ENCODE results near the gene C1orf74.
A peak's percentile ranks its signal among the peaks of the same experiment; 100 is the strongest.

The C1orf74 gene

DNA sequence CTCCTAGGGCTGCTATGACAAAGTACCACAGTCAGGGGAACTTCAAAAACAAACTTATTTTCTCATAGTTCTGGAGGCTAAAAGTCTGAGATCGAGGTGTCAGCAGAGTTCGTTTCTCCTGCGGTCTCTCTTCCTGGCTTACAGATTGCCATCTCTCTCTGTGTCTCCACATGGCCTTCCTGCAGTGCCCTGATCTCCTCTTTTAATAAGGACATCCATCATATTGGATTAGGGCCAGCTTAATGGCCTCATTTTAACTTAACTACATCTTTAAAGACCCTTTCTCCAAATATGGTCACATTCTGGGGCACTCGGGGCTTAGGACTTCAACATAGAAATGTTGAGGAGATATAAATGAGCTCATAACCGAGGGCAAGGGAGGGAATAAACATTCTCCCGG, 12.2 kb downstream of the C1orf74 start:
- no peak for DNase-seq (ENCODE audit: extremely low read depth in 1 of 2, low read depth in 1 of 2)

DNA sequence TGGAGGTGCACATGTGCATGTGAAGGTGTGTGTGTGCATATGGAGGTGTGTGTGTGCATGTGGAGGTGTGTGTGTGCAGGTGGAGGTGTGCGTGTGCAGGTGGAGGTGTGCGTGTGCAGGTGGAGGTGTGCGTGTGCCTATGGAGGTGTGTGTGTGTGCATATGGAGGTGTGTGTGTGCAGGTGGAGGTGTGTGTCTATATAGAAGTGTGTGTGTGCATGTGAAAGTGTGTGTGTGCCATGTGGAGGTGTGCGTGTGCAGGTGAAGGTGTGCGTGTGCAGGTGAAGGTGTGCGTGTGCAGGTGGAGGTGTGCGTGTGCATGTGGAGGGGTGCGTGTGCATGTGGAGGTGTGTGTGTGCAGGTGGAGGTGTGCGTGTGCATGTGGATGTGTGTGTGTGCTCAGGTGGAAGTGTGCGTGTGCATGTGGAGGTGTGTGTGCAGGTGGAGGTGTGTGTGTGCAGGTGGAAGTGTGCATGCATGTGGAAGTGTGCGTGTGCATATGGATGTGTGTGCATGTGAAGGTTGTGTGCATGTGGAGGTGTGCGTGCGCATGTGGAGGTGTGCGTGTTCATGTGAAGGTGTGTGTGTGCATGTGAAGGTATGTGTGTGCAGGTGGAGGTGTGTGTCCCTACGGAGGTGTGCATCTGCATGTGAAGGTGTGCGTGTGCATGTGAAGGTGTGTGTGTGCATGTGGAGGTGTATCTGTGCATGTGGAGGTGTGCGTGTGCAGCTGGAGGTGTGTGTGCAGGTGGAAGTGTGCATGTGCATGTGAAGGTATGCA, 13.5 kb downstream of the C1orf74 start:
- no peak for DNase-seq (ENCODE audit: extremely low read depth in 1 of 2, low read depth in 1 of 2)

DNA sequence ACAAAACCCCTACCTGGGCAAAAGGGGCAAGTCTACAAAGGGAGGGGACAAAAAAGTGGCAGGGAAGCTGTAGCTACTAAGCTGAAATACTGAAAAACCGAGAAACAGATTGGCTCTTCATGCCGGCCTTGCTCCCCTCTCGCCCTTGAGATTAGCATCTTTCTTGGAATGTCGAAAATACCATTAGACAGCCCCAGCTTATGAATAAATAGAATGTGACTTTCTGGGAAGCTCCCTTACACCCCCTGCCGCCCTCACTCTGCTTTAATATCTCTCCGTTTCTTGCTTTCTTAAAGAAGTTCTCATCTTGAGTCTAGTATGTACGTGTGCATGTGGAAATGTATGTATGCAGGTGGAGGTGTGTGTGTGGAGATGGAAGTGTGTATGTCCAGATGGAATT, 14.4 kb downstream of the C1orf74 start:
- no peak for DNase-seq (ENCODE audit: extremely low read depth in 1 of 2, low read depth in 1 of 2)

DNA sequence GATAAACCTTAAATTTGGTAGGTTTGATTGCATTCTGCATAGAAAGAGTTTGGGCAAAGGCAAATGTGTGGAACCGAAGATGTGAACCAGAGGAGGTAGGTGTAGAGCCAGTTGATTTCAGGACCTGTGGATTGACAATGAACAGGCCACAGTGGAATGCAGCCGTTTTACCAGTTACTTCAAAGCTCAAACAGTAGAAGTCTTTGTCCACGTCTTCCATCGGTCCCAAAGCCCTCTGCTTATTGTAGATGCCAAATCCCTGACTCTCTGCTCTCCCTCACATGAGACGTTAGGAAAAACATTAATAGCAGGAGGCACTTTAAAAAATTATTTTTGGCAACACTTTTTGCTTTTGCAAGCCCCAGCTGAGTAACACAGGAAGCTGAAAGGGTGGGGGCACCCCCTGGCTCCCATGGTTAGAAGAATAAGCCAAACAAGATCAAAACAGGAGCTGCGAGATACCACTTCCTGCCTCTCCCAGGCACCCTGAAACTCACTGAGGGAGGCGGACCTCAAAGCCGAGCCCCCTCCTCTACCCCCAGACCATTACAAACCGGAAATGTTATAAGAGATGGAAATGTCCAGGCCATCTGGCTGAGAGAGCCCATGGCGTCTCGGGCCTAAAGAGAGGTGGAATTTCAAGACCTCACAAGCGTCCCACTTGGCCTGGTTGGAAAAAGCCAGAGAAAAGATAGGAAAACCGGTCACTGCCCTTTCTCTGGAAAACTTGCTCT, 15.0 kb downstream of the C1orf74 start:
- DNase-seq (ENCODE audit: extremely low read depth in 1 of 2, low read depth in 1 of 2), result peak in 1 of 2 donors; percentile 51

DNA sequence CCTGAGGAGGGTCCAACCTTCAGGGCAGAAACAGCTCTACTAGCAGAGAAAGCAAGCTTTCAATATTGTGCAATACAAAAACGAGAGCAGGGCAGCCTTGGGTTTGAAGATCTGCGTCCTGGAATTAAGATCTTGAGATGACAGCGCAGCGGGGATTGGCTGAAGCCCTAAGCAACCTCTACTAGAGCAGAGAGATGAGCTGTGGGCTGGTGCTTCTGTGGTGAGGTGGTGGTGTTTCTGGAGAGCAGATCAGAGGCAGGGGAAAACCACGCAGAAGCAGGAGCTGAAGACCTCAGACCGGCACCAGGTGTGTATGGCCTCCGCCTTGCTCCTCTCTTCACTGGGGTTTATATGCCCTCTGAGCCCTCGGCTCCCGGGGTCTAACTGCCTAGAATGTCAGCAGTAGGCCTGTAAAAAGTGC, 16.0 kb downstream of the C1orf74 start:
- DNase-seq (ENCODE audit: extremely low read depth in 1 of 2, low read depth in 1 of 2), result peak; percentile 56 to 59

DNA sequence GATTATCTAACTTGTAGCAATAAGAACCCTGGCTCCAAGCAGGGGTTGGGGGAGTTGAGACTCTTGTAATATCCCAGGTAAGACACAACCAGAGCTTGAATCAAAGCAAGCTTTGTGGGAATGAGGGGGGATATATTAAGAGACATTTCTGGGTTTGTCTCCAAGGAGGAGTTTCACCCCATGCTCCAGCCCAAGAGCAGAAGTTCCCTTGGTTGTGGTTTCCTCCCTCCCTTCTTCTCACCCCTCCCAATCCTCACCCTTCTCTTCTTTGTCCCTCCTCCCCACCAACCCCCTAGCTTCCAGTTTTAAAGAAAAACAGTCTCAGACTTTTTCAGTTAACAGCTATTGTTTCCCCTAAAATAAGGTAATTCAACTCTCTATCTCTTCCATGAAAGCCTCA, 16.7 kb downstream of the C1orf74 start:
- DNase-seq (ENCODE audit: extremely low read depth in 1 of 2, low read depth in 1 of 2), result no peak

DNA sequence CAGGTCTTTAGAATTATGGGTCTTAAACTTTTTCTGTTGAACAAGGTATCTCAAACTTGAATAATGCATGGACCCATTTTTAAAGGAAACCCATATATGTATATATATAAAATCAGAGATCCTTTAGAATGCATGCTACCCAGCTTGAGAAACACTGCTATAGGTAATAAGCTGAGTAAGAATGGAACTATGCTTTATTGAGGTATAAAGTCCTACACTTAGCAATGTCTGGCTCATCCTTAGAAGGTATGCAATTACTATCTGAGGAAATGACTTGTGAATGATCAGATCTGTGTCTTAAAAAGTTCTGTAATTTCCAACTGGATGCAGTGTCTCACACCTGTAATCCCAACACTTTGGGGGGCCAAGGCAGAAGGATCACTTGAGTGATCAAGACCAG, 17.3 kb downstream of the C1orf74 start:
- DNase-seq (ENCODE audit: extremely low read depth in 1 of 2, low read depth in 1 of 2), result no peak

DNA sequence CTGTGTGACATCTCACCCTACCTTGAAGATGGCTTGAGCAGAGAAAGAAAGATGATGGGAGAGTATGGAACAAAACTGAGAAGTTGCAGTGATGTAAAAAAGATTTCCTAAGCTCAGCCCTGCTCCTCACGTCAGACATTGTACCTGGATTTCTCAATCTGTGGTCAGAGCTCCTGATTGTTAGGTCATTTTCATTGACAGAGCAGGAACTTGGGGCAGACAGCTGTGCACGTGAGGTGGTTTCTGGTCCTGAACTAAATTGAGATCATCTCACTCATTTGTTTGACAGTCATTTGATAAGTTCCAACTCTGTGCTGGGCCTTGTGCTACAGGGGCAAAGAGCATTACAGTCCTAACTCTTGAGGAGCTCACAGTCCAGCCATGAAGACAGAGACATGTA, 18.3 kb downstream of the C1orf74 start:
- no peak for DNase-seq (ENCODE audit: extremely low read depth in 1 of 2, low read depth in 1 of 2)

DNA sequence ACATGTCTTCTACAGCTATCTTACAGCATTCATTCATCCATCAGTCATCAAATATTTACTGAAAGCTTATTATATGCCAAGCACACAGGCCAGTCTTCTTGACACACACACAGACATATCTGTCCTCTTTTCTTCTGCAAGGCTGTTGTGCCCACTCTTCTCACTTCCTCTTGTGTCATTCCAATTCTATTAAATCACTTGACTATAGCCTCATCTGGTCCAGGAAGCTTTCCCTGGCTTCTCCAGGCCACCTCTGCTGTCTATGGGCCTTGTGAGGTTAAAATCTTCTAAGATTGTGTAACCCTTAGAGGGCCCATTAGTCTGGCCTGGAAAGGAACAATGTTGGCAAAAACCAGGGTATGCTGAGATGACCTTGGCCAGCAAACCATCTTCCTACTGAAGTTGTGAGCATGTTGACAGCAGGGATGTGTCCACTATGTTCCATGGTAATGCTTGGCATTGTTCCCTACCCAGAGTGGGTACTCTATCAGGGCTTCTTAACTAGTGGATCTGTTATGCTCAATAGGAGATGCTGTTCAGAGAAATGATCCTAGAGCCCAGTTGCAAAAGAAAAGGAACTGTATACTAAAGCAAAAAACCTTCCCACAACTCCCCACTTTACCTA, 23.2 kb downstream of the C1orf74 start:
- DNase-seq (ENCODE audit: extremely low read depth in 1 of 2, low read depth in 1 of 2), result no peak

DNA sequence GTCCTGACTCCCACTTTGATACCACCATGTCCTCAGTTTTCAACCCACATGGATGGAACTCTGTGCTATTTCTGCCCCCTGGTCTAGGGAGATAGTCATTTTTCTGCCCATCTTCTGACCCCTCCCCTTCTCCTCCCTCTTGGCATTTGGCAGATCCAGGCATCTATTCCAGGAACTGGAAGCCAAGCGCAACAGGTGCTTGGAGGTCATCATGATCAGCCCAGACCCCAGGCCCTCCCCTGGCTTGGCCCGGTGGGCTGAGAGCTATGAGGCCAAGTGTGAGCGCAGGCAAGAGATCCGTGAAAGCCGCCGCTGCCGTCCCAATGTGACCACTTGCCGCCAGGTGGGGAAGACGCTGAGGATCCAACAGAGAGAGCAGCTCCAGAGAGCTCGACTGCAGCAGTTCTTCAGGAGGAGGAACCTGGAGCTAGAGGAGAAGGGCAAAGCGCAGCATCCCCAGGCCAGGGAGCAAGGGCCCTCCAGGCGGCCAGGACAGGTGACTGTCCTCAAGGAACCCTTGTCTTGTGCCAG, 24.5 kb downstream of the C1orf74 start:
- no peak for DNase-seq (ENCODE audit: extremely low read depth in 1 of 2, low read depth in 1 of 2)

DNA sequence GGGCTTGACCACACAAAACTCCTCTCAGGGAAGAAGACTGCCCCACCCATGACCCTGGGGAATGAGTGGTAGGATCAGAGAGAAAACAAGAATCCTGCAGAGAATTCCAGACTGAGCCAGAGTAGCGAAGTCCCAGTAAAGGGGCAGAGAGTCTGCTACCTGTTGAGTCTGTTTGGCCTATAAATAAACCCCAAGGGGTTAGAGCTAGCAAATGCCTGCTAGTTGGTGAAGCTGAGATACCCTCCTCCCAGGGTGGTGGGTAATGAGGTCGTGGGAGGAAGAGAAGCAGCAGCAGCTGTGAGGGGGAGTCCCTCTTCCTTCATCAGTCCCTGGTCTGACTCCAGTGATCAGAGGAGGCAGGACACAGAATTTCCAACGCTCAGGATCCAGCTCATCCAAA, 26.0 kb downstream of the C1orf74 start:
- DNase-seq (ENCODE audit: extremely low read depth in 1 of 2, low read depth in 1 of 2), result no peak

DNA sequence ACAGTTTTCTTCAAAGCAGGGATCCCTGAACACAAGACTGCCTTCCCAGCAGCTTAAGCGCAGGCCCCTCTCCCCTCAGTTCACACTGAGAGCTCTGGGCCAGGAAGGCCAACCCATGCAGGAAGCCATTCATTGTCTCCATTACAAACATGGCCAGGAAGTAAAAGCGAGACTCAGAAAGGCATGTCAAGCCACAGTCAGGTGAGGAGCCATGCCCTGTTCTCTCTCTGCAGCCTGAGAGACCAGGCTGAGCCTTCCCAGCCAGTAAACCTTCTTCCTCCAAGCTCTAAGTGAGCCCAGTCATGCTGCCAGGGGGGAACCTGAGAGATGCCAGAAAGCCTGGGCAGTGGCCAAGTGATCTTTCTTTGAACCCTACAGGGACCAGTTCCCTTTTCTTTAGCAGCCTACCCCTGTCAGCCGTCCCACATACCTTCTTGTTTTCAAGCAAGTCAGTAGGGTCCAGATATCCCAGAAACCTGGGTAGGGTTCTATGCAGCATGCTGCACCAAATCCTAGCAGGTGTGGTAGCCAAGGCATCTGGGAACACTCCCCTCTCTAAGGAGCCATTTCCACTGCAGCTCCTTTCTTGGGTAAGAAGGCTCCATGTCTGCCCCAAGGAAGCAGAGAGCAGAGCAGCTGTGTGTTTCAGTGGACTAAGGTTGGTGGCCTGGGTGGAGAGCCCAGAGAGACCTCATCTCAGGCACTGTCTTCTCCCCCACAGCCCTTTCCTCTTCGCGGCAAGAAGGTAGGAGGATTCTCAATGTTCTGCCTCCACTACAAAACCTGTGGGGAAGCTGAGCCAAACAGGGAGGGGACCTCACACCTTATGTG, 27.5 kb downstream of the C1orf74 start:
- DNase-seq (ENCODE audit: extremely low read depth in 1 of 2, low read depth in 1 of 2), result no peak

DNA sequence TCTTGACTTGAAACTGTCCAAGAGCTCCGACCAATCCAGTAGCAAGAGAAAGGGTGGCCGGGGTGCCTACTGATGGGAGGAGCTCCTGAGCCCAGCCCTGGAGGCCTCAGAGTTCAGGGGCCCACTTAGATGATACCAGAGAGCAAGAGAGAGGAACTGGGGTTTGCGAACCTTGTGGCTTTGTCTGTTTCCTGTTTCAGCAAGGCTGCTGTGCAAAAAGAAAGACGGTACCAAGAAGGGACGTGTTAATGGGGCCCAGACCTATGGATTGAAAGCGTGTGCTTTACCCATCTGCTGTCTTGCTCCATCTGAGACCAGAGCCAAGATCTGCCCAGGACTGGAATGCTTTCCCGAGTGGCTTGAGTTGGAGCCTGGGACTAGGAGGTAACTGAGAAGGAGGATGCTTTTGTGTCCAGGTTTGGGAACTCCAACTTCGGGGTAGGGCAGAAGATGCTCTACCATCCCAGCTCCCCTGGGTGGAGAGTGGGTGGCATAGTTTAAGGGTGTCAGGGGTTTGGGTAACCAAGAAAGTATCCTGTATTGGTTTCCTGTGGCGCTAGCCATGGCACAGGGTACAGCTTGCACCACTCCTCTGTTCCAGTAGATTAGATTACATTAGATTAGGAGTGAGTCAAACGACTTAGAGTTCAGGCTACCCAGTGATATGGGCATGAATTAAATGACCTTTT, 28.3 kb downstream of the C1orf74 start, which contains the start of gene TRAF3IP3:
TSS of gene TRAF3IP3 (plus strand) at position 128 of the 689 bp plus-strand sequence. CDS start 3,987 bp downstream, outside the sequence.
- peak in 1 of 2 donors; percentile 52 for DNase-seq (ENCODE audit: extremely low read depth in 1 of 2, low read depth in 1 of 2)

DNA sequence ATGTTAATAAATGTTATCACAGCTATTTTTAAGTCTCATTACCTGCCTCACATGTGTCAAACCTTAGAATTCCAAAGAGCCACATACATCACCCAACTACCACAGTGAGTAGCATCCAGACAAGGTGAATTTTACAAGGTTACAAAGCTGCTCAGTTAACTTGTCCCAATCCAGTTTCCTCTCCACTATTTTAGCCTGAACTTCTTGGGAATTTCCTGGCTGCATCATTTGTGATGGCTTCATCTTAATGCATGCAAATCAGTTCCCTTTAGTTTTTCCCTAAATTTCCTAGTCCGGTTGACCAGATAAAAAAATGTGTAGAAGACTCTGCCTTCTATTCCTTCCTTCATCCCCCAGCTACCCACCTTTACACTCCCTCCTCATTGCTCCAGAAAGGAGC, 29.1 kb downstream of the C1orf74 start:
- DNase-seq (ENCODE audit: extremely low read depth in 1 of 2, low read depth in 1 of 2), result no peak

DNA sequence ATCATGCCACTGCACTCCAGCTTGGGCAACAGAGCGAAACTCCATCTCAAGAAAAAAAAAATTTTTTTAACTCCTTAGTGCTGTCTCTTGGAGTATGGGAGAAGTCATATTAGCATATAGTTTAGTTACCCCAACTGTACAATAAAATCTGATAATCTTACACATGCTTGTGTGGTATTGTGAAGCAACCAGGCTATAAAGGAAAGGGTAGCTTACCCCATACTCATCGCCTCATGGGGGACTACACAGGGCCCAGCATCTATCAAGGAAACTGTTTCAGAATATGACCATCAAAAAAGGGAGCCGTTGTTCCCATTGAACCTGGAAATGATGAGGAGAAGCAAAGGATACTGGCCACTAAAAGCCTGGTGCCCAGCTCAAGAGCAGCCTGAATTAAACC, 31.5 kb downstream of the C1orf74 start:
- no peak for DNase-seq (ENCODE audit: extremely low read depth in 1 of 2, low read depth in 1 of 2)

DNA sequence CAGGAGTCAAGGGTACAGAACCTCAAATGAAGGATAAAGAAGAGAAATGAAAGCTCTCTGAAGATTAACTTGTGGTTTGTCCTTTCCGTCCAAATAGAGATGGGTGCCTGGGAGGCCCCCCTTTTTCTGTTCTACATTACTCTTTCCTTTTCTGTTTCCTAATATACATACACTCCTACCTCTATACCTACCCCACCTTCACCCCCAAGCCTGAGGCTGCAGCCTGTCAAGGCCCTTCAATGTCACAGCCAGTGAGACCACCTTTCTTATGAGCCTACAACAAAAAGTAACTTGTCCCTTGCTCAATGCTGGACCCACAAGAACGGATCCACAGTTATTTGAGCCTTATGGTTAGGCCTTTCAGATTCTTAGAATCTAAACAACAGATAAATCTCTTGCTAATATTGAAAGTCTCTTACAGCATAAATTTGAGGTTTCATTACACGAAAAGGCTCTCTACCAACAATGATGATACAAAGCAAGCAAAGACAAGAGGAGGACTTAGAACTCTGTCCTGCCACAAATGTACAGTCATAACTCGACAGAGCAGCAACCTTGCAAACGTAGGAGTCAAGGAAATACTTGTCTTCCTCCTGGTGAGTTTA, 32.6 kb downstream of the C1orf74 start:
- no peak for DNase-seq (ENCODE audit: extremely low read depth in 1 of 2, low read depth in 1 of 2)

DNA sequence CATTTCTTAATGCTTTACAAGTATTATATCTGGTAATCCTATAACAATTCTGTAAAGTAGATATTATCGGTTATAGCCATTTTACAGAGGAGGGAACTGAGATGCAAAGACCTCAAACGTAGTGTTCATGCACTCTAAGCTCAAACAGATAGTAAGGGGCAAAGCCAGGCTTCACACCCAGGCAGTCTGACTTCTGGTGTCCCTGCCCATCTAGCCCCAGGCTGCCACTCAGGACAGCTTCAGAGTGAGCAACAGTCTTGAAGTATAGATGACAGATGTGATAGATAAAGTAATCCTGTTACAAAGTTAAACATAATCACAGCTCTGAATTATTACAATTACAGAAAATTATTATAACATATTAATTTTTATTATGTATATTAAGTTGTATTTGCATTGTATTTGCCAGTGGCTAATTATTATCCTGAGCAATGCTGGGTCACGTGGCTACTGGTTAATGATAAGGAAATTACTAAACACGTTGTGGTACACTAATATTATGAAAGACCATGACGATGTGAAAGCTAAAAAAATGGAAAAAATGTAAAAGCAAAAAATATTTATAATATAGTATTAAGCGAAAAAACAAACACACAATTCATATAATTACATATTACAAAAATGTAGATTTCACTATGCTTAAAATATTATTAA, 34.6 kb downstream of the C1orf74 start:
- no peak for DNase-seq (ENCODE audit: extremely low read depth in 1 of 2, low read depth in 1 of 2)

DNA sequence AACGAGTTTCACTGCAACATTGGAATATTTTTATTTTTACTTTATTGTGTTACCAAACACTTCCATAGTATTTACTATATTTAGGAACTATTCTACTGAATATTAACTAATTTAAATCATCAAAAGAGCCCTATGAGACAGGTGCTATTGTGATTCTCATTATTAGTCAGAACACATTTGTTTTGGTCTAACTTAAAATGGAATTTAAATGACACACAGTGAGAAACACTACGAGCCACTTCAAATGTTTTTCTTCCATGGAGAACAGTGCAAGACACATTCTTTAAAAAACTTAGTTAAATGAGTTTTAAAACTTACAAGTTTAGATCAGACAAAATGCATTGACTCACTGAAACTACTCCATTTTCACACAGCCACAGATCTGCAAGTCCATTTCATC, 35.2 kb downstream of the C1orf74 start:
- no peak for DNase-seq (ENCODE audit: extremely low read depth in 1 of 2, low read depth in 1 of 2)

DNA sequence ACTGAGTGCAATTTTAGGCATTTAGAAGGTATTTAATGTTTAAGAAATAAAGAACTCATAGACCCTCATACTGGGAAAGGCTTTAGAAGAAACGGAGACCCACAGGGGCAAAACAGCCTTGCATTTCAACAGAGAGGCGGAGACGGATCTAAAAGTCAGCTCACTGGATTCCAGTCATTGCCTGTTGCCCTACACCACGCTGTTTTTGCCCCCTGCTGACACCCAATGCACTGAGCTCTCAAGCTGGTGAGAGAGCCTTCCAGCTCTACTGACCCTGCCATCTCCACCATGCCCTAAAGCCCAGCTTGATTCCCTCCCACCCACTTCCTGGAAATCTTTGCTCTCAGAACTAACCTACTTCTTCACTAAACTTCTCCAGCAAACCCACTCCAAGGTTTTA, 35.7 kb downstream of the C1orf74 start:
- DNase-seq (ENCODE audit: extremely low read depth in 1 of 2, low read depth in 1 of 2), result no peak

Measured in activated CD8-positive, alpha-beta memory T cell treated with anti-CD3 and anti-CD28 coated beads for 1 hour (primary cell).